Stimulated activated naive CD8-positive, alpha-beta T cell treated with anti-CD3 and anti-CD28 coated beads, Interleukin-15, amount 100 ng/mL, for 72 hours (primary cell): ENCODE measurements around the gene IGF2R.
A peak's percentile ranks its signal among the peaks of the same experiment; 100 is the strongest.
"Not testable (repeated sequence)": the region's sequence is repeated elsewhere in the genome, so short reads cannot be mapped to it uniquely, and the experiment has no call there.

ENCODE experiments used
- ATAC-seq: fragments of 150-1000 bp; cut with Tn5 transposase; 2 replicates; pipeline ENCODE4 v1.10.0; 2021; ENCODE audit warnings: mild to moderate bottlenecking, moderate library complexity
- DNase-seq, 2 donors: peaks; one replicate each; pipeline ENCODE4 v3.0.0; 2021 to 2022
- H3K27ac Mint-ChIP-seq, 2 donors: one replicate each; pipeline ENCODE4 v1.8.0; 2022; ENCODE audit warnings: mild to moderate bottlenecking in 2 of 2, mixed read lengths in 2 of 2, moderate library complexity in 2 of 2
- H3K27me3 Mint-ChIP-seq: one replicate; pipeline ENCODE4 v1.8.0; 2022; ENCODE audit warnings: mixed read lengths
- H3K4me1 Mint-ChIP-seq: one replicate; pipeline ENCODE4 v1.8.0; 2022; ENCODE audit warnings: mild to moderate bottlenecking, mixed read lengths
- H3K4me3 Mint-ChIP-seq, 2 donors: one replicate each; pipeline ENCODE4 v1.8.0; 2022; ENCODE audit warnings: mild to moderate bottlenecking in 2 of 2, mixed read lengths in 2 of 2, moderate library complexity in 1 of 2
- H3K9me3 Mint-ChIP-seq, 2 donors: one replicate each; pipeline ENCODE4 v1.8.0; 2022; ENCODE audit warnings: mixed read lengths in 2 of 2

Gene IGF2R

DNA sequence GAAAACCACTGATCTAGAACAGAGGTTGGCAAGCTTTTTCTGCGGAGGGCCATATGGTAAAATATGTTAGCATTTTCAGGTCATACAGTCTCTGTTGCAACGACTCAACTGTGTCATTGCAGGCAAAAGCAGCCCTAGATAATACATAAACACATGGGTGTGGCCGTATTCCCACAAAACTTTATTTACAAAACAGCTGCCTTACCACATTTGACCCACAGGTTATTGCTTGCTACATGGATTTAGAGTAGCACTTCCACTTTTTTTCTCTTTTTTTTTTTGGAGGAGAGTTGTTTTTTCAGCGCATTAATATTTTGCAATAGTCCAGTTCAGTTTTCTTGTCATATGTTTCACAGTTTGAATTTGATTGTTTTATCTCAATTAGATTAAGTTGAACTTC lies 2.5 kb upstream of the IGF2R start:
- no peak for ATAC-seq
- Mint-ChIP-seq H3K9me3 (no peaks in the 10 kb centered on the region), H3K27ac (no peak overlapping the region)

DNA sequence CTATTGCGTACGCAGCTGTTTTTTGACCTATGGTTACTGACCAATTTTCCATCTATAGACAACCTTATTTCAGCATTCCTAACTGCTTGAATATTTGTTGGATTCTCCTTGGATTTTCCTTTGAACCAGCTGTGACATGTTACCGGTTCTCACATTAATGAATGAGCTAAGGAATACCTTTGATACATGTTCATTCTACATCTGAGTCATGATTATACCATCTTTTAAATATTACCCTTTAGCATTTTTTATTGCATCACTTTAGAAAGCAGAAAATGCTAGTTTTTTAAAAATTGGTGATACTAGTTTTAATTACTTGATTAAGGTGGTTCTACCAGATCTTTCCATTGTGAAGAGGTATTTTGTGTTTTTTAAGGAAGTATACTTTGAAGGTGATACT lies 1.9 kb upstream of the IGF2R start:
- Mint-ChIP-seq H3K27ac (no peak overlapping the region), H3K4me3 (no peak overlapping the region), H3K27me3 (no peaks in the 10 kb centered on the region), H3K9me3 (no peaks in the 10 kb centered on the region), H3K4me1 (peaks cover 26% of the 10 kb centered on the region)
- no peak for DNase-seq
- no peak for ATAC-seq

More for the DNA sequence above, 2.5 kb upstream of the IGF2R start:
- Mint-ChIP-seq H3K27me3 (no peaks in the 10 kb centered on the region), H3K4me3 (no peak overlapping the region), H3K4me1 (peaks cover 20% of the 10 kb centered on the region)
- no peak for DNase-seq

DNA sequence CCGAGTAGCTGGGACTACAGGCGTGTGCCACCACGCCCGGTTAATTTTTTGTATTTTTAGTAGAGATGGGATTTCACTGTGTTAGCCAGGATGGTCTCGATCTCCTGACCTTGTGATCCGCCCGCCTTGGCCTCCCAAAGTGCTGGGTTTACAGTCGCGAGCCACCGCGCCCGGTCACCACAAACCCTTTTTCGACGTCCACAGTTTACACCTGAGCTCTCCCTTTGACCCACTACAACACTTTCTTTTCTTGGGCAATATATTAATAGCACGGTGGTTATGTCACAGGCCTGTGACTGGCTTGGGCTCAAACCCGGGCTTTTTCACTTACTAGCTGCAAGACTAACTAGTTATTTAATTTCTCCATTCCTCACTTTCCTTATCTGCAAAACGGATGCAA lies 1.3 kb upstream of the IGF2R start:
- Mint-ChIP-seq H3K4me1 (peaks cover 33% of the 10 kb centered on the region), H3K4me3 (peak overlapping the region in 1 of 2 donors; percentile 82), H3K27ac (peak overlapping the region in 1 of 2 donors; percentile 87)
- H3K27me3 Mint-ChIP-seq, ATAC-seq, H3K9me3 Mint-ChIP-seq, DNase-seq: not testable (repeated sequence)

DNA sequence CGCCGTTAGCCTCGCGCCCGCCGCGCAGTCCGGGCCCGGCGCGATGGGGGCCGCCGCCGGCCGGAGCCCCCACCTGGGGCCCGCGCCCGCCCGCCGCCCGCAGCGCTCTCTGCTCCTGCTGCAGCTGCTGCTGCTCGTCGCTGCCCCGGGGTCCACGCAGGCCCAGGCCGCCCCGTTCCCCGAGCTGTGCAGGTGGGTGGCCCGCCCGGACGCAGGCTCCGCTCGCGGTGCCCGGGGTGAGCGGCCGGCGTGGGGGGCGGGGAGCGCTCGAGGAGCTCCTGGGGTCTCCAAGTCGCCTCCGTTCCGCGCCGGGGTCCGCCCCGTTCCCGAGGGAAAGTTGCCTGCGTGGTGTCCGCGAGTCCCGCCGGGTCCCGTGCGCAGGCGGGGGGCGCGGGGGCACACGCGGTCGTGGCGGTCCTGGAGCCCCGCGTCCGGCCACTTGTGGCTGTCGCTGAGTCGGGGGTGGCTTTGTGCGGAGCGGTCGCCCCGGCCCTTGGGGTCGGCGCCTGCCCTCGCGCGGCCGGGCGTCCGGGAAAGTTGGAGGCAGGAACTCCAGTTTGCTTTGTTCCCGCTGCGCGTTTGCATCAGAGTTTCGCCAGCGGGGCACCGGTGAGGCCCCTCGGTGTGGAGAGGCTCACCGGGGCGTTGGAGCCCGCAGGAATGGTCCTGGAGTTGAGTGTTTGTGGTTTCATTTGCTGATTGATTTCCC lies 476 bp downstream of the IGF2R start:
- H3K4me3 Mint-ChIP-seq: peak overlapping the region; percentile 87 to 97
- H3K9me3 Mint-ChIP-seq: no peaks in the 10 kb centered on the region
- DNase-seq: peak in 1 of 2 donors; percentile 35
- H3K4me1 Mint-ChIP-seq: peaks cover 50% of the 10 kb centered on the region
- H3K27ac Mint-ChIP-seq: peak overlapping the region; percentile 86 to 92
- ATAC-seq: peak; percentile 71
- no peaks in the 10 kb centered on the region for H3K27me3 Mint-ChIP-seq

DNA sequence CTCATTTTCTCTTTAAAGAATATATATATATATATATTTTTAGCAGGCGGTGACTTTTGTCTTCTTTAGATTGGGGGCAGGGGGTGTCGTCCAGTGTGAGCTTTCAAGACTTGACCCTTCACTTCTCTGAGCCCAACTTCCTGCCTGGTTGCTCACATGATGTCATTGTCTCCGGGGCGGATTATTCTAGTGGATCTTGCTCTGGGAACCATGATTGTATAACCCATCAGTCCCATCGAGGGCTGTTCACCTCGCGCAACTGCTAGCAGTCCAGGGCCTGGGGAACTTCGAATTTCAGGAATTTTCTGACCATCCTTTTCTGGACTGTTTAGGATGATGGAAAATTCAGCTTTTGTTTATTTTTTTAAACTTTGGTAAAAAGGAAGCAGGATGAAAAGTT lies 1.0 kb downstream of the IGF2R start:
- peaks cover 56% of the 10 kb centered on the region for H3K4me1 Mint-ChIP-seq
- H3K27me3 Mint-ChIP-seq: no peaks in the 10 kb centered on the region
- ATAC-seq: no peak
- H3K27ac Mint-ChIP-seq: peak overlapping the region; percentile 92 to 95
- H3K4me3 Mint-ChIP-seq: peak overlapping the region; percentile 87 to 97
- no peaks in the 10 kb centered on the region for H3K9me3 Mint-ChIP-seq
- peak; percentile 23 to 48 for DNase-seq

DNA sequence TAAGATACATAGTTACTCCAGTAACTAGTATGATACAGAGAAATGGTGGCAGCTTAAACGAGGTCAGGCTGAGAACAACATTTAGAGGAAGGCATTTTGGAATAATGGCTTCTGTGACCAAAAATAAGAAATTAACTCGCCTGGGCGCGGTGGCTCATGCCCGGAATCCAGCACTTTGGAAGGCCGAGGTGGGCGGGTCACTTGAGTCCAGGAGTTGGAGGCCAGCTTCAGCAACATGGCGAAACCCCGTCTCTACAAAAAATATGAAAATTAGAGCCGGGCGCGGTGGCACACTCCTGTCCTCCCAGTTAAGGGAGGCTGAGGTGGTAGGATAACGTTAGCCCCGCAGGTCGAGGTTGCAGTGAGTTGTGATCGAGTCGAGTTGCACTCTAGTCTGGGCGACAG lies 1.8 kb downstream of the IGF2R start:
- no peaks in the 10 kb centered on the region for H3K9me3 Mint-ChIP-seq
- peak overlapping the region in 1 of 2 donors; percentile 92 for H3K27ac Mint-ChIP-seq
- H3K4me3 Mint-ChIP-seq: peak overlapping the region; percentile 87 to 97
- no peaks in the 10 kb centered on the region for H3K27me3 Mint-ChIP-seq
- ATAC-seq (no peak), DNase-seq (no peak)
- H3K4me1 Mint-ChIP-seq: peaks cover 63% of the 10 kb centered on the region

DNA sequence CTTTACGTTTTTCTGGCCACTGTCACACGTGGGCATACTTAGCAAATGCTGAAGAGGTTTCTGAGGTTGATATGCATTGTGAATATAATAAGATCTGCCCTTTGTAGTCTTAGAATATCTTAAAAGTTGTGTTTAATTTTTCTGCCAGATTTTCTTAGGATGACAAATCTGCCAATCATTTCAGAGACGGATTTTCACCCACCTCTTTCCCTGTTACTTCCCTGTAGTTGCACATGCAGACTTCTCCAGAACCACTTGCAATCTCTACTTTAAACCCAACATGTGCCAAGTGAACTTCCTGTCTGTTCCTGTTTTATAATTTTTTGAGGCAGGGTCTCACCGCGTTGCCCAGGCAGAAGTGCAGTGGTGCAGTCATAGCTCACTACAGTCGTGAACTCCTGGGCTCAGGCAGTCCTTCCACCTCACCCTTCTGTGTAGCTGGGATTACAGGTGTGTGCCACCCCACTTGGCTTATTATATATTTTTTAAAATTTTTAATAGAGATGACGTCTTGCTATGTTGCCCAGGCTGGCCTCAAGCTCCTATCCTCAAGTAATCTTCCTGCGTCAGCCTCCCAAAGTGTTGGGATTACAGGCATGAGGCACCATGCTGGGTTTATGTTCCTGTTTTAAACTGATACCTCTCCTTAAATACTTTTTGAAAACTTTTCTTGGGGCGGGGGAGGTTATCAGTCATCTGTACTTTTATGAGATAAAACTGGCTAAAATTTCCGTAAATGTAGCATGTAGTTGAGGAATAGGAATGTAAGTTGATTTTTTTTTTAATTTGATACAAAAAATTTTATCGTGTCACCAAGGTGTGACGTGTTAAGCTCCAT lies 2.7 kb downstream of the IGF2R start:
- ATAC-seq (no peak), DNase-seq (no peak)
- Mint-ChIP-seq H3K27ac (peak overlapping the region in 1 of 2 donors; percentile 6), H3K4me3 (peak overlapping the region; percentile 66 to 97), H3K4me1 (peaks cover 69% of the 10 kb centered on the region), H3K27me3 (no peaks in the 10 kb centered on the region), H3K9me3 (no peaks in the 10 kb centered on the region)

DNA sequence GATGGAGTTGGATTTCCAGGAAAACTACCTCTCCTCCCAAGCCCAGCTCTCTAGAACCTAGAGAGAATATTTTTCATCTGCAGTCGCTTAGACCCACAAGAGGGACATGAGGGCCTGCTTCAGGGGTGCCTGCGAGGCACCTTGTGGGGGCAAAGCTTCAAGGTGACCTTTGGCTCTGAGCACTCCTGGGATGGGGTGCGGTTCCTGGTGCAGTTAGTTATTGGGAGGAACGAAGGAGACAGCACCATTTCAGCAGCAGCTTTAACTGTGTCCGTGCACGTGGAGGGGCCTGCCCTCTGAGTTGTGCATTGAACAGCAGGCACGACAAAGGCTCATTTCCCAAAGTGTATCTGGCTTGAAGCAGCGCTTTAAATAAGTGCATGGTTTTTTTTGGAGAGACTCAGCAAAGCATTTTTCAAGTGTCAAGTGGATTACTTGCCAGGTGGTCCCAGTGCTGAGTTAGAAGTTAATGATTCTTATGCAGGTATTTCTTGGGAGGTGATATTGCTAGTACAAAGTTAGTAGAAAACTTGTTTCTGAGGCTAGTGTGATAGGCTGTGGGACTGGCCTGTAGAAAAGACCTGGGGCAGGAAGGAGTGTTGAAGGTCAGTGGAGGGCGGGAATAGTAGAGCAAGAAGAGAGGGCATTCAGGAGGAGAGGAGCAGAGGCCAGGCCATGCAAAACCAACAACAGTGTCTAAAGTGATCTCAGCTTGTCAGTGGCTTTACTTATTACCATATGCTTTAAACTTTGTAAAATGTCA lies 3.8 kb downstream of the IGF2R start:
- Mint-ChIP-seq H3K4me1 (peaks cover 78% of the 10 kb centered on the region), H3K27me3 (no peaks in the 10 kb centered on the region), H3K4me3 (peak overlapping the region; percentile 51 to 97), H3K27ac (peak overlapping the region in 1 of 2 donors; percentile 29), H3K9me3 (no peaks in the 10 kb centered on the region)
- no peak for DNase-seq
- no peak for ATAC-seq

DNA sequence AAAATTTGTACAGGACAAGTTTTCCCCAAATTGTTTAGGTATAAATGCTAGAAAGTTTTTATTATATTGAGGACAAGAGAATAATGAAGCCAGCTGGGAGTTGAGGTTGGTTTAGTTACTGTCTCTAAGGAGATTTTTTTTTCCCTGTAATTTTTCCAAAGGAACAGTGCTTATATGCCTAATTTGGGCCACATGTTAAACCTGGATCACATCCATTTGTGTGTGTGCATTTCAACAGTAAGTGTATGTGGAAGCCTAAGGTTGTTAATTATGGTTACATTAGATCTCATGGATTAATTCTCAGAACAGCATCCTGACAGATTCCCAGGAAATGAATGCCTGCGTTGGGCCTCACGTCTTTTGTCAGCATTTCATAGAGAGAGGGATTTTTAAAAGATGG lies 4.5 kb downstream of the IGF2R start:
- Mint-ChIP-seq H3K4me1 (peaks cover 82% of the 10 kb centered on the region), H3K4me3 (peak overlapping the region; percentile 41 to 97), H3K9me3 (no peaks in the 10 kb centered on the region), H3K27me3 (no peaks in the 10 kb centered on the region), H3K27ac (peak overlapping the region in 1 of 2 donors; percentile 69)
- no peak for ATAC-seq
- no peak for DNase-seq

DNA sequence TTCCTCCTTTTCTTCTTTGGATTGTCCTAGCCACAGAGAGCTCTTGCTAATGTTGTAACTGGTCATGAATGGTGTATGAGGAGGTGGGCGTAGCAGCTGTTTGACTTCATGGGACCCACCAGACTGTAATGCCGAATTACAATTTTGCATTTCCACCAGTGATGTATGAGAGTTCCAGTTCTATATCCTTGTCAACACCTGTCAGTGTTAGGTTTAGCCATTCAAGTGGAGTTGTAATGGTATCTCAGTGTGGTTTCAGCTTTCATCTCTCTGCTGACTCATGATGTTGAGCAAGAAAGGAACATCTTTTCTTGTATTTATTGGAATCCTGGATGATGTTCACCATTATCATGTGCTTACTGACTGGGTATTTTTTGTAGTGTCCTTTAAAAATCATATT lies 5.1 kb downstream of the IGF2R start:
- ATAC-seq (peak; percentile 68), DNase-seq (peak in 1 of 2 donors; percentile 25)
- Mint-ChIP-seq H3K27ac (peak overlapping the region in 1 of 2 donors; percentile 84), H3K27me3 (no peaks in the 10 kb centered on the region), H3K4me3 (peak overlapping the region; percentile 41 to 97), H3K4me1 (peaks cover 87% of the 10 kb centered on the region), H3K9me3 (no peaks in the 10 kb centered on the region)

DNA sequence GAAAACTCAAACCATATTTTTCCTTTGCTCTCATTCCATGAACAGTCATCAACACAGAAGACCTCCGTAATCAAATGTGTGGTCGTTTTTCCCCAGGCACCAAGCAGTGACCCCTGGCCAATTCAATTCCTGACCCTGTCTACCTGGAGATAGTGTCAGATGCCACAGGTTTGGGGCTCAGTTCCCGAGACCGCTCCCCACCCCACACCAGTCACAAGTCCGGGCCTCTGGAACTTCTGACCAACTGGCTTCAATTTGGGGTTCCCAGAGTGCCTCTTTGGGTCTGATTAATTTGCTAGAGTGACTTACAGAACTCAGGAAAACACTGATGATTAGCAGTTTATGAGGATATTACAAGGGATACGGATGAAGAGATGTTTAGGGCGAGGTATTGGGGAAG lies 6.0 kb downstream of the IGF2R start:
- no peak for DNase-seq
- Mint-ChIP-seq H3K27me3 (no peaks in the 10 kb centered on the region), H3K27ac (peak overlapping the region in 1 of 2 donors; percentile 84), H3K9me3 (no peaks in the 10 kb centered on the region), H3K4me1 (peaks cover 97% of the 10 kb centered on the region), H3K4me3 (peak overlapping the region; percentile 43 to 97)
- no peak for ATAC-seq

DNA sequence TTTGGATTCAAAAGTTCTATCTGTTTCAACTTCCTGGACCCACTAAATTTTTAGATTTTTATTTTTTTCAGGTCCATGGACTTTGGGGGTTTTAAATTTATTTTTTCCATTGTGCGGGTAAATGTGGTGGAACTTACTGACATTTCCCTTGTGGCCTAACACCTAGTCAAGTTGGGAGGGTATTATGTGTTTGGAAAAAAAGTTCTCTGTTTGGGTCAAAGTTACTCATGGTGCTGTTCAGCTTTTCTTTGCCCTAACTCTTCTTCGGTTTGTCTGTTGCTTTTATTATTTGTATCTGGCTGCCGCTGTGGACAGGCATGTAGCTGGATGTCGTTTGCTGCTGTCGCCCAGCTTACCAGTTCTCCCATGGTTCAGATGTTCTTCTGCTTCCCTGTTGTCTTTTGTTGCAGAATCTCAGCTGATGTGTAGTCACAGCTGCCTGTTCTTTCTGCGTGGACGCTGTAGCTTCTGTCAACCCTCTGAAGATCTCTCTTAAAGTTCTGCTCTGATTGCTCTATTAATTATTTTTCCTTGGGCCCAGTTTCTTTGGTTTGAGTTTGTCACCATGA lies 7.9 kb downstream of the IGF2R start:
- DNase-seq: no peak
- H3K4me3 Mint-ChIP-seq: peak overlapping the region; percentile 88 to 93
- H3K27me3 Mint-ChIP-seq: no peaks in the 10 kb centered on the region
- peak overlapping the region; percentile 94 to 99 for H3K27ac Mint-ChIP-seq
- no peak for ATAC-seq
- H3K4me1 Mint-ChIP-seq: peaks cover 97% of the 10 kb centered on the region
- no peaks in the 10 kb centered on the region for H3K9me3 Mint-ChIP-seq

DNA sequence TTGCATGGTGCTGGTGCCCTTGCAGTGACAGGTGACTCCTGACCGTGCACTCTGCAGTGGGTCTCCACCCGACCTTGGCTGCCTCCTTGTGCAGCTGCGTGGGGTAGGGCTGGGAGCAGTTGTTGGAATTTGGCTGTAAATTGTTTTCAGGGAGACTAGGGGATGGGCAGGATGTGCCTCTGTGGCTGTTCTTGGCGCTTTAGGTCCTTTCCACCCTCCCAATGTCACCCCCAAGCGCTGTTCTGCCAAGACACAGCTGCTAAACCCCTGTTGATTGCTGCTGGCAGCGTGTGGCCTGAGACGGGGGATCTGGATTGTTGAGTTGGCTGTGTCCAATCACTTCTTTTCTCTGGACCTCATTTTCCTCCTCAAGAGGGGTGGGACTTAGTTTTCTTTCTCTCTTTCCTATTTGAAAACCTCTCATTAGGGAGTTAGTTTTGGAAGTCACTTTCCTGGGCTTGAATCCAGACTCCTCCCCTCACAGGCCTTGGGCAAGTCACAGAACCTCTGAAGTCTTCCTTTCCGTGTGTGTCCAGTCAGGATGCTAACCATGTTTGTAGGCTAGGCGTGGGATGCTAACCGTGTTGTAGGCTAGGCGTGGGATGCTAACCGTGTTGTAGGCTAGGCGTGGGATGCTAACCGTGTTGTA lies 8.5 kb downstream of the IGF2R start:
- DNase-seq (no peak), ATAC-seq (no peak)
- Mint-ChIP-seq H3K9me3 (no peaks in the 10 kb centered on the region), H3K4me1 (peaks cover 97% of the 10 kb centered on the region), H3K27me3 (no peaks in the 10 kb centered on the region), H3K27ac (peak overlapping the region; percentile 94 to 99), H3K4me3 (peak overlapping the region; percentile 88 to 93)

DNA sequence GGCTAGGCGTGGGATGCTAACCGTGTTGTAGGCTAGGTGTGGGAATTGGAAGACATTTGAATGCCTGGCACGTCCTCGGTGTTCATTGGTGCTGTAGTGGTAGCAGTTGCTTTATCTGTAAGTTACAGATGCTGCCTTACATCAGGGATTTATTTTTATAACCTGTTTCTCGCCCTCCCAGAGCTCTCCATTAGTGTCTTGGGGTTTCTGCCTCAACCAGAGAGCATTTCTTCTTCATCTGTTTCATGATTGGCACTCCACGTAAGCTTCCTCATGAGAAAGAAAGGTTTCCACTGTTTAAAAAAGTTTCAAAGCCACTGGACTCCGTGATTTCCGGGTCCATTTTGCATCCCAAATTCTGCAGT lies 9.0 kb downstream of the IGF2R start:
- peak overlapping the region; percentile 96 to 99 for H3K27ac Mint-ChIP-seq
- H3K27me3 Mint-ChIP-seq: no peaks in the 10 kb centered on the region
- H3K9me3 Mint-ChIP-seq: no peaks in the 10 kb centered on the region
- peak overlapping the region; percentile 88 to 93 for H3K4me3 Mint-ChIP-seq
- ATAC-seq: no peak
- no peak for DNase-seq
- H3K4me1 Mint-ChIP-seq: peaks cover 97% of the 10 kb centered on the region
